Renal pelvis (tissue), 4 donors: ENCODE measurements around the gene DYRK1B. TPM values are rescaled to one million over a fixed set of nuclear protein-coding genes. Genes with fewer than 3 reads are reported as not detected.

ENCODE experiments used
- DNase-seq: peaks from one replicate; pipeline ENCODE4 v3.0.0-alpha.2; 2013
- polyA plus RNA-seq, 3 donors: library from polyadenylated mRNA; unstranded; fragments of 120-200 nt; gene quantifications; one replicate each; pipeline ENCODE4 v1.2.1, GENCODE V29; 2013; ENCODE audit not compliant: insufficient read length in 3 of 3

The DYRK1B gene
- polyA plus RNA-seq, 3 donors, result 35.4 to 38.1 (median 35.9) TPM

- no peak for DNase-seq
These were observed 850 bp downstream of the DYRK1B start for GRCh38 chr19:39833160-39833463.

- DNase-seq, result no peak
These were observed 1.4 kb downstream of the DYRK1B start for GRCh38 chr19:39832341-39833083.

GRCh38 chr19:39831679-39832078 is 2.3 kb downstream of the DYRK1B start:
- no peak for DNase-seq

DNA sequence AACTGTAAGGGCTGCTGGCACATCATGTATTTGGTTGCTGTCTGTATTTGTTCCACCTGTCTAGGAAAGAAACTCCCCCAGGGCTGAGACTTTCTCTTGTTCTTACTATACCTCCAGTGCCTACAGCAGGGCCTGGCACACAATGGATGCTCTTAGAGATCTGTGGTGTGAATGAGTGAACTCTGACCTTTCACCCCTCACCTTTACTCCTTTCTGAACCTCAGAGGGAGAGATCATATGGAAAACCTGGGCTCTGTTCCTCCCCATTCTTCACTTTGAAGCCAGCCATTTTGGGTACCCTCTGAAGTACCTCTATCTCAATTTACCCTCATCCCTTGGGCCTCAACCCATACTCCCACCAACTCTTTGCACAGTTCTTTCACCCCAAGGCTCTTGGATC is 3.1 kb downstream of the DYRK1B start:
- DNase-seq, result no peak

GRCh38 chr19:39830406-39830805 is 3.6 kb downstream of the DYRK1B start:
- DNase-seq, result no peak

DNA sequence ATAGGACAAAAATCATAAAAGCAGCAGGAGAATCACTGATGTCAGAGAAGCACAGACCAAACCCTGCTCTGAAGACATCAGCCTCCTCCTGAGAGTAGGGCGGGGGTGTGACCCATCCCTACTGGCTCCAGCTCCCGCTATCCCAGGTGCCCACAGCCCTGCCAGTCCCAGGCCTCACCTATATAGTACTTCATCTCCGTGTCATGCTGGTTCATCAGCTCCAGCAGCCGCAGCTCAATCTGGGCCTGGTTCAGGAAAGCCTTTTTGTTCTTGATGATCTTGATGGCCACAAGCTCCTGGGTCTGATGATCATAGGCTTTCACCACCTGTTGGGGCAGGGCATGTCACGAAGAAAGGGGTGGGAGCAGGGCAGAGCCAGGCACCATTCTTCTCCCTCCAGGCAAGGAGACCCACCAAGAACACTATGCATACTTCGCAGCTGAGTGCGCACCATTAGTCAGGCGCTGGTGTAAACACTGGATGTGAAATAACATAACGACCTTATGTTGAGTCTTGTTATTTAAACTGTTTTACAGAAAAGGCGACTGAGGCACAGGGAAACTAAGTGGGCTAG is 4.2 kb downstream of the DYRK1B start:
- no peak for DNase-seq

DNA sequence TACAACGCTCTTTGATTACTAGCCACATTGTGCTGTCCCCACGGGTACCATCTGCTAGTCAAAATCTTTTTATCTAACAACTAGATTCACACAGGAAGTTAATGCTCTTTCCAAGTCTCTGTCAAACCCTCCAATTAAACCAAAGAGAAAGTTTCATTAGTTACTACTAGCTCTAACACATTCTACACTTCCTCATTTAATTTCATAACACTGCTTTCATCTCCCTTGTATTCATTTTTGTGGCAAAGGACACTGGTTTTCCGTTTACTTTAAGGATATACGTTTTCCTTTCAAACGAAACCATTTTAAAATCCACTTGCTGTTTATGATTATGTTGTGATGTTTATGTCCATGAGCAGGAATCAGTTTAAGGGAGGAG is 5.3 kb downstream of the DYRK1B start:
- DNase-seq, result no peak

GRCh38 chr19:39828015-39828653 is 5.8 kb downstream of the DYRK1B start:
- no peak for DNase-seq

DNA sequence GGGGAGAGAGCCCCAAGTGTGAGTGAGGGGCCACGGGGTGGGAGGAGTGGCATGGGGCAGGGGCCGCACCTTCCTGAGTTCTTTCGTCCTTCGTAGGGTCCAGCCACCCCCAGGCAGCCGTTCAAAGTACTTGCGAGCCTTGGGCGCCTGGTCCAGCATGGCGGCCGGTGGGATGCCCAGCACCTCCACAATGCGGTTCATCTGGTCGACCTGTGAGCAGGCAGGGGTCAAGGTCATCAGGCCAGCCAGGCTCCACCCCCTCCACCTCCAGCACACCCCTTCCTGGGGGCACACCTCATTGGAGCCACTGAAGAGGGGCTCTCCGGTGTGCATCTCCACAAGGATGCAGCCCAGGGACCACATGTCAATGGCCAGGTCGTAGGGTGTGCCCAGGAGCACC is 6.7 kb downstream of the DYRK1B start:
- DNase-seq, result no peak

DNA sequence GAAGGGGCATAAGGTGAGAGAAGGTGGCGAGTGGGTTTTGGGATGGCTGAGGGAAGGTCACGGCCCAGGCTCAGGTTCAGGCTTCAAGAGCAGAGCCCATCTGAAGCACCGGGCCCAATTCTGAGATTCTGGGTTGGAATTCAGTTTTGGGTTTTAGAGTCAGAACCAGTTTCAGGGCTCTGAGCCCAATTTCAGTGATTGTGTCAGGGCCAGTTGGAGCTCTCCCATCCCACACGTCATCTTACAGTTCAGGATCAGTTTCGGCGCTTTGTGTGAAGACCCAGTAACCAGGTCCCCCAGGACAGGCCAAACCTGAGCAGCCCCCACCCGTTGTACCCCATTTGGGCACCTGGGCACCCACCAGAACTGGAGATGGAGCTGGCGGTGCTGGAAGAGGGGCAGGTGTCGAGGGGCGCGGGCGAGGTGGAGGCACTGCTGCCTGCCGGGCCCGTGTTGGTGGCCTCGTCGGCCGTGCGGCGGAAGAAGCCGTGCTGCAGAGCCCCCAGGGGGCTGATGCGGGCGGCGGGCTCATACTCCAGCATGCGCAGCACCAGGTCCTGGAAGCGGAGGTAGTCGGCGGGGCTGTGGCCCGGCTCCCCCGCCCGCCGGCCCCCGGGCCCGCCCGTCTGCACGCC is 7.5 kb downstream of the DYRK1B start:
- DNase-seq, result no peak

DNA sequence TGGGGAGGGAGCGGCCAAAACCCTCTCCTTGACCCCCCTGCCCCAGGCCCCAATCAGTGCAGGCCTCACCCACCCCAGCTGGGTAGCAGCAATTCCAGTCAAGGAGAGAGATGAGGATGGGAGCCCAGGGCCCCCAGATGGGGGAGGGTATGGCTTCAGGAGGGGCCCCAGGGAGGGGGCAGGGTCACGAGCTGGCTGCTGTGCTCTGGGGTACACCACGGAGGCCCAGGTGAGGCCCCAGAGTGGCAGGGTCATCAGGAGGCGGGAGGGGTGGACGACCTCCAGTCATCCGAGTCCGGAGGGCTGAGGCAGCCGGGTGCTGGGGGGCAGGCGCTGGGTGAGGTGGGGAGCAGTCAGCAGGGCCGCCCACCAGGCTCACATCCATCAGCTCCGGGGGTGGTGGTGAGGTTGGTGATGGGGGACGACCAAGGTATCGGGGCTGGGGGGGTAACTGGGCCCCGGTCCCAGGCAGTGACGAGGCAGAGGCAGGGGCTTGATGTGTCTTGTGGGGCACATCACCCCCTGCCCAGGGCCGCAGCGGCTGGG is 8.4 kb downstream of the DYRK1B start:
- DNase-seq, result no peak

DNA sequence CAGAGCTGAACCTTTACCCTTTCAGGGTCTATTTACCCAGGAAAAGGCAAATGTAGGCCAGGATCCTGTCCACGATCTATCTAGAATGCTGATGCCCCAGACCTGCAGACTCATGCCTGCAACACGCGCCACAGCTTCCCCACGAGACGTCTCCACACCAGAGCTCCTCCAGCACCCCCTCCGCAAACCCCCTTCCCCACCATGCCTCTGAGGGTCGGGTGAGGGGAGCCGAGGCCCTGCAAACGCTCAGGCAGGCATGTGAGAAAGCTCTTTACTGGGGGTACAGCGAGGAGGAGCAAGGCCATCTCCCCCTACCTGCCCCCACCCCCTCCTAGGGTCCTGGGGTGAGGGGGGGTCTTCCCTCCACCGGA is 8.9 kb downstream of the DYRK1B start:
- DNase-seq, result no peak

GRCh38 chr19:39824143-39825092 is 9.5 kb downstream of the DYRK1B start:
- peak; percentile 94 for DNase-seq

DNA sequence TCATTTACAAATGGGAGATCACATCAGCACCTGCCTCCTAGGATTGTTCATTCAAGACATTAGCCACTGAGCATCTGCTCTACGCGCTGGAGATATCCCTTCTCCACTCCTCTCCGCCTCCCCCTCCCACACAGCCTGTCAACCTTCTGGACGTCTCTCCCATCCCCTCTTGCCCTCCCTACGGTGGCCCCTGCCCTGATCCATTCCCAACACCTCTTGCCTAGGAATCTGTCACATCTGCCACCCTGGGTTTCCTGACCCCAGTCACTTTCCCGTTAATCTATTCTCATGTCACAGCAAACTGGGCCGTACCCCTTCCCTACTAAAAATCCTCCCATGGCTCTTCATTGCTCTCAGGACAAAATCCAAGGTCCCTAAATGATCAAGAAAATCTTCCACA is 10.3 kb downstream of the DYRK1B start:
- no peak for DNase-seq

DNA sequence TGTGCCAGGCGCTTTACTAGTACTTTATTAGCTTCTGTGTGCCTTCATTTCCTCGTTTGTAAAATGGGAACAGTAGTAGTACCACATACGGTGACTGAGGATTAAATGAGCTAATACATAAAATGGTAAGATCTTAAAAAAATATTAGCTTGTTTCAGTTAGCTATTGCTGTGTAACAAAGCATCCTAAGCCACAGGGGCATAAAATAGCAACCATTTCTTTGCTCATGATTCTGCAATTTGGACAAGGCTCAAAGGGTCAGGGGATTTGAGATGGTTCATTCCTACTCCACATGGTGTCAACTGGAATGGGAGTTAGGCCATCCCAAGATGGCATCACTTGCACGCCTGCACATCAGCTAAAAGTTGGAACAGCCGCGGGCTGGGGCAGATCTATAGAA is 13.3 kb downstream of the DYRK1B start:
- no peak for DNase-seq

- no peak for DNase-seq
These were observed 14.2 kb downstream of the DYRK1B start for GRCh38 chr19:39819786-39820185.

DNA sequence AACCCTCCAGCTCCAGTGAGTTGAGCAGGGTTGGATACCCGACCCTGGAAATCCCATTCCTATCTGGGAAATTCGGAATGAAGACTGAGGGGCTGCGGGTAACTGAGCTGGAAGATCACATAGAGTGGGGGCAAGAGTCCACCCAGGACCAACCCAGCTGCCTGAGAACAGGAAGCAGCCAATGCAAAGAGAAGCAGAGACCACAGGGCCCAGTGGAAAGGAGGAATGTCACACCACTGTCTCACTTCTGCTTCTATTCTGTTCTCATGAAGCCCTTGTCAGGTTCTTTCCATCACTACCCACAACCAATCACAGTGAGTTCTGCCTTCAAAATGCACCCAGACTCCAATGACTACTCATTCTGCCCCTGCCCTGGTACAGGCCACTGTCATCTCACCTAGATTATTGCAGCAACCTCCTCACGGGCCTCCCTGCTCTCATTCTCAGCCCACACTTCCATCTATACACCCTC is 15.3 kb downstream of the DYRK1B start:
- no peak for DNase-seq

DNA sequence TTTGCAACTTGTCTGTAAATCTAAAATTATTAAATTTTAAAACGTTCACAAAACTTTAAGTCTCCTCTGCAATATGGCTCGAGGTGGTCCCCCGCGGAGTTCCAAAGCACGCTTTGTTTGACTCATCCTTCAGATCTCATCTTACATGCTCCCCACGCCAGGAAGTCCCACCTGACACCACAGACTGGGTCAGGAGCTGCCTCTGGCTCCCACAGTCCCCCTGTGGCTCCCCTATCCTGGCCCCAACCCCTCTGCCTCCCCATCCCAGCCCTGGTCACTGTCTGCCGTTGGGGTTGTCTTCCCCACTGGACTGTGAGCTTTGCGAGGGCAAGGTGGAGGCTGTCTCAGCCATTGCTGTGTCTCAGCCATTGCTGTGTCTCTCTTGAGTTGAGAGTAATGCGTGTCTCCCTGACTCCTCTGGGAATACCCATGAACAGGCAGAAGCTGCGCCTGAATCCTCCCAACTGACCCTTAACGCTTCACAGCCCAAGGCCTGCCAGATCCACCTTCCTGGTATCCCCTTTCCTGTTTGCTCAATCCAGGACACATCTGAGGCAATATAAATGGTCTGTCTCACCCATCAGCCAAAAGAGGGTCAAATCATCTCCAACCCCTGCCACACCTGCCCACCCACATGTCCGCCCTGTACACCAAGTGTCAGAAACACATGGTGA is 15.9 kb downstream of the DYRK1B start:
- DNase-seq, result no peak

DNA sequence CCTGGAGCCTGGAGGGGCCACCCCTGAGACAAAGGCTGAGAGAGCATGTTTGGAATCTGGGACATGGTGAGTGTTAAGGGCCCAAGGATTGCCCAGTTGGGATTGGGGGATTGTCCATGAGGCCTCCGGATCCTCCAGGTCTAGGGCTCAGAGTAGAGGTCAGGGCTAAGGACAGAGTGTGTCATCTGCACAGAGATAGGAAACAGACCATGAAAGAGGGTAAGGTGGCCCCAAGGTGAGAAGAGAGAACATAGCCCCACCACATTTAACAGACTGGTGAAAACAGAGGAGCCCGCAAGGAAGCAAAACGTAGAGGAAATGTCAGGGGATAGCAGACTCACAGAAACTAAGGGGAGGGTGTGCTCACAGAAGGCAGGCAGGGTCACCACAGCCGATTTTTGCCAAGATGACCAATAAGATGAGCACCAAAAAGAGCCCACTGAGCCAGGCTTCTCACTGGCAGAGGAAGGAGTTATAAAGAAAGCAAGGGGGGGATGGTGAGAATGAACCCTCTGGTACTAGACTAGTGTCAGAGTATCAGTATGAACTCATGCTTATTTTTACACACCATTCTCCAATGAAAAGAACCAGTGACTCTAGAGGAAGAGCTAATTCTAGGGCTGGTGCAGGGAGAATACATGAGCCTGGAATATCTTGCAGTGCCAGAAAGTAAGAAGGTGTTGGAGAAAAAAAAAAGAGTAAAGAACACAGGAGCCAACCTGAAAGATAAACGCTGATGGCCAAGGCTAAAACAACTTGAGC is 17.5 kb downstream of the DYRK1B start:
- no peak for DNase-seq

DNA sequence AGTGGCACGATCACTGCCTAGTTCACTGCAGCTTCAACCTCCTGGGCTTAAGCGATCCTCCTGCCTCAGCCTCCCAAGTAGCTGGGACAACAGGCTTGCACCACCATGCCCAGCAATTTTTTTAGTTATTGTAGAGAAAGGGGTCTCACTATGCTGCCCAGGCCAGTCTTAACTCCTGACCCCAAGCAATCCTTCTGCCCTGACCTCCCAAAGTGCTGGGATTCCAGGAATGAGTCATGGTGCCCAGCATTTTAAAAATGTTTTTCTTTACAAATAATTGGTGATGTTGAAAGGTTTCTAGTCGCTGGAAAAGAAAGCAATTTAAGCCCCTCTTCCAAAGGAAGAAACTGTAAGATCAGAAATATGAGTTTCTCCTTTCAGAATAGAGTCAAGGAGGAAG is 19.4 kb downstream of the DYRK1B start:
- no peak for DNase-seq
